GM23338 (cell line): Measurements from ENCODE around the gene GPR87. TPM values are rescaled to one million over a fixed set of nuclear protein-coding genes. Genes with fewer than 3 reads are reported as not detected.

Source experiments
- ATAC-seq: fragments of 200-7000 bp; cut with Tn5 transposase; 3 replicates; pipeline ENCODE4 v1.9.1; 2020
- DNase-seq: peaks from one replicate; pipeline ENCODE4 v3.0.0-alpha.2; 2015; ENCODE audit warnings: low spot score
- H2AFZ ChIP-seq: fragments of 200-600 bp; sonication (generic); 2 replicates; pipeline ENCODE4 v1.8.0; 2016; ENCODE audit warnings: antibody characterized with exemption, mild to moderate bottlenecking, moderate library complexity
- H3F3A ChIP-seq: fragments of 200-600 bp; sonication (generic); replicated peaks from 2 replicates; pipeline ENCODE4 v1.8.0; 2017; ENCODE audit warnings: antibody characterized with exemption, mixed run types, low read depth
- H3K27ac ChIP-seq: fragments of 200-600 bp; sonication (generic); 2 replicates; pipeline ENCODE4 v1.6.1; 2016; ENCODE audit warnings: low read depth
- H3K27me3 ChIP-seq: fragments of 200-600 bp; sonication (generic); 2 replicates; pipeline ENCODE4 v1.8.0; 2016; ENCODE audit warnings: mild to moderate bottlenecking, mixed run types, moderate library complexity; ENCODE audit not compliant: insufficient read depth
- H3K36me3 ChIP-seq: fragments of 200-600 bp; sonication (generic); 2 replicates; pipeline ENCODE4 v1.8.0; 2016; ENCODE audit warnings: mild to moderate bottlenecking; ENCODE audit not compliant: insufficient read depth
- H3K4me1 ChIP-seq: fragments of 200-600 bp; sonication (generic); 2 replicates; pipeline ENCODE4 v1.8.0; 2016; ENCODE audit warnings: mild to moderate bottlenecking, moderate library complexity; ENCODE audit not compliant: insufficient read depth
- H3K4me2 ChIP-seq: fragments of 200-600 bp; sonication (generic); 2 replicates; pipeline ENCODE4 v1.7.1; 2017; ENCODE audit warnings: mixed run types
- H3K4me3 ChIP-seq: fragments of 200-600 bp; sonication (generic); 2 replicates; pipeline ENCODE4 v1.6.1; 2016; ENCODE audit warnings: mixed run types
- H3K79me2 ChIP-seq: fragments of 200-600 bp; sonication (generic); replicated peaks from 2 replicates; pipeline ENCODE4 v1.8.0; 2017; ENCODE audit warnings: mild to moderate bottlenecking; ENCODE audit not compliant: insufficient read depth
- H3K9me2 ChIP-seq: fragments of 200-600 bp; sonication (generic); 2 replicates; pipeline ENCODE4 v1.8.0; 2017; ENCODE audit not compliant: insufficient read depth
- H4K20me1 ChIP-seq: fragments of 200-600 bp; sonication (generic); replicated peaks from 2 replicates; pipeline ENCODE4 v1.8.0; 2017; ENCODE audit warnings: mild to moderate bottlenecking; ENCODE audit not compliant: insufficient read depth
- H3K27ac Mint-ChIP-seq: 2 replicates; pipeline ENCODE4 v1.8.0; 2020; ENCODE audit warnings: inconsistent platforms, mild to moderate bottlenecking, moderate library complexity, mixed read lengths
- H3K27me3 Mint-ChIP-seq: 3 replicates; pipeline ENCODE4 v1.8.0; 2022; ENCODE audit warnings: low read depth, mild to moderate bottlenecking, moderate library complexity, mixed read lengths, inconsistent platforms; ENCODE audit not compliant: insufficient read depth, poor library complexity
- H3K36me3 Mint-ChIP-seq: 3 replicates; pipeline ENCODE4 v1.8.0; 2021; ENCODE audit warnings: low read depth, mild to moderate bottlenecking, inconsistent platforms, moderate library complexity, mixed read lengths
- H3K4me1 Mint-ChIP-seq: 3 replicates; pipeline ENCODE4 v1.8.0; 2020; ENCODE audit warnings: mild to moderate bottlenecking, inconsistent platforms, mixed read lengths
- H3K4me3 Mint-ChIP-seq: 3 replicates; pipeline ENCODE4 v1.8.0; 2021; ENCODE audit warnings: moderate library complexity, mild to moderate bottlenecking, inconsistent platforms, mixed read lengths
- H3K9me3 Mint-ChIP-seq: 3 replicates; pipeline ENCODE4 v1.8.0; 2020; ENCODE audit warnings: moderate library complexity, mild to moderate bottlenecking, inconsistent platforms, mixed read lengths
- CREB1 ChIP-seq: fragments of 250-450 bp; sonication (Bioruptor Pico); IDR thresholded peaks from 2 replicates; pipeline ENCODE4 v1.5.0; 2020; ENCODE audit warnings: low read depth, mild to moderate bottlenecking, moderate library complexity
- EZH2phosphoT487 ChIP-seq: fragments of 200-600 bp; sonication (generic); IDR thresholded peaks from one replicate; pipeline ENCODE4 v1.8.1; 2018; ENCODE audit warnings: antibody characterized with exemption; ENCODE audit not compliant: unreplicated experiment
- JUNB ChIP-seq: IDR thresholded peaks from one replicate; pipeline ENCODE4 v1.6.1; 2016; ENCODE audit warnings: antibody characterized with exemption; ENCODE audit not compliant: unreplicated experiment
- NANOG ChIP-seq: IDR thresholded peaks from 2 replicates; pipeline ENCODE4 v1.6.1; 2016; ENCODE audit warnings: antibody characterized with exemption, borderline replicate concordance
- POLR2AphosphoS5 ChIP-seq: IDR thresholded peaks from 2 replicates; pipeline ENCODE4 v1.6.1; 2016; ENCODE audit warnings: antibody characterized with exemption, low read depth
- STAT1 ChIP-seq: IDR thresholded peaks from one replicate; pipeline ENCODE4 v1.6.1; 2016; ENCODE audit warnings: antibody characterized with exemption; ENCODE audit not compliant: unreplicated experiment
- ZNF114 ChIP-seq: fragments of 250-450 bp; sonication (Bioruptor Pico); IDR thresholded peaks from 2 replicates; pipeline ENCODE4 v1.5.0; 2020; ENCODE audit warnings: mild to moderate bottlenecking, moderate library complexity
- ZNF331 ChIP-seq: fragments of 250-450 bp; sonication (Bioruptor Pico); IDR thresholded peaks from 2 replicates; pipeline ENCODE4 v1.5.0; 2020; ENCODE audit warnings: low read depth, mild to moderate bottlenecking, moderate library complexity
- polyA plus RNA-seq: library from polyadenylated mRNA; unstranded; fragments of >200 nt; fragmentation: Nextera tagmentation; extraction: Ambion mirVana; gene quantifications from 2 replicates; pipeline ENCODE4 v1.2.1, GENCODE V29; 2016
- total RNA-seq: library from RNA; depleted of rRNA; stranded (reverse); fragments of >200 nt; shearing (Covaris generic); gene quantifications from 2 replicates; pipeline ENCODE4 v1.2.3, GENCODE V29; 2014
- TF ChIP-seq, protein P1 (sequence below): IDR thresholded peaks from one replicate; pipeline ENCODE4 v1.6.1; 2018; ENCODE audit warnings: antibody characterized with exemption; ENCODE audit not compliant: unreplicated experiment
- TF ChIP-seq, protein P2 (sequence below): IDR thresholded peaks from 2 replicates; pipeline ENCODE4 v1.6.1; 2016; ENCODE audit warnings: antibody characterized with exemption
- TF ChIP-seq, protein P3 (sequence below), 2 experiments: fragments of 200-600 bp in 1 of 2; sonication (generic) in 1 of 2; conservative IDR thresholded peaks; 2 replicates each; pipeline versions ENCODE4 v1.5.1 to v1.6.1; 2016 to 2017; ENCODE audit warnings: antibody characterized with exemption in 2 of 2, low read depth in 2 of 2, mild to moderate bottlenecking in 2 of 2, moderate library complexity in 1 of 2

GPR87 gene
- total and polyA plus RNA-seq, 2 experiments from 2014 or later = 0.21 TPM; not detected in 1

DNA sequence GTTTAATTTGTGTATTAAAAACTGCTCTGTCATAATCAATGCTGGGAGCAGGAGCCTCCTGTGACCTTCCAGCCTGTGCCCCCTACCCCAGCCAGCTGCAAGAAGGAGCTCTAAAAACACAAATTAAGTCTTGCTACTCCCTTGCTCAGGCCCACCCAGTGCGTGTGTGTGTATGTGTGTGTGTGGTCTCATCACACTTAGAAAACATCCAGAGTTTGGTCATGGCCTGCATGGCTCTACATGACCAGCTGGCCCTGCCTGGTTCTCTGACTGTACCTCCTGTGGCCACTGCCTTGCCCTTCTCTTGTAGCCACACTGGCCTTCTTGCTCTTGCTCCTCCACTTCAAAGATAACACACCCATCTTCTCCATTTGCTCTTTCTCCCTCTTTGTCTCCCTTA lies 52.0 kb downstream of the GPR87 start (continued):
- TF ChIP-seq, protein P1, sequence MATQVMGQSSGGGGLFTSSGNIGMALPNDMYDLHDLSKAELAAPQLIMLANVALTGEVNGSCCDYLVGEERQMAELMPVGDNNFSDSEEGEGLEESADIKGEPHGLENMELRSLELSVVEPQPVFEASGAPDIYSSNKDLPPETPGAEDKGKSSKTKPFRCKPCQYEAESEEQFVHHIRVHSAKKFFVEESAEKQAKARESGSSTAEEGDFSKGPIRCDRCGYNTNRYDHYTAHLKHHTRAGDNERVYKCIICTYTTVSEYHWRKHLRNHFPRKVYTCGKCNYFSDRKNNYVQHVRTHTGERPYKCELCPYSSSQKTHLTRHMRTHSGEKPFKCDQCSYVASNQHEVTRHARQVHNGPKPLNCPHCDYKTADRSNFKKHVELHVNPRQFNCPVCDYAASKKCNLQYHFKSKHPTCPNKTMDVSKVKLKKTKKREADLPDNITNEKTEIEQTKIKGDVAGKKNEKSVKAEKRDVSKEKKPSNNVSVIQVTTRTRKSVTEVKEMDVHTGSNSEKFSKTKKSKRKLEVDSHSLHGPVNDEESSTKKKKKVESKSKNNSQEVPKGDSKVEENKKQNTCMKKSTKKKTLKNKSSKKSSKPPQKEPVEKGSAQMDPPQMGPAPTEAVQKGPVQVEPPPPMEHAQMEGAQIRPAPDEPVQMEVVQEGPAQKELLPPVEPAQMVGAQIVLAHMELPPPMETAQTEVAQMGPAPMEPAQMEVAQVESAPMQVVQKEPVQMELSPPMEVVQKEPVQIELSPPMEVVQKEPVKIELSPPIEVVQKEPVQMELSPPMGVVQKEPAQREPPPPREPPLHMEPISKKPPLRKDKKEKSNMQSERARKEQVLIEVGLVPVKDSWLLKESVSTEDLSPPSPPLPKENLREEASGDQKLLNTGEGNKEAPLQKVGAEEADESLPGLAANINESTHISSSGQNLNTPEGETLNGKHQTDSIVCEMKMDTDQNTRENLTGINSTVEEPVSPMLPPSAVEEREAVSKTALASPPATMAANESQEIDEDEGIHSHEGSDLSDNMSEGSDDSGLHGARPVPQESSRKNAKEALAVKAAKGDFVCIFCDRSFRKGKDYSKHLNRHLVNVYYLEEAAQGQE = no peak
- no peak for TF ChIP-seq POLR2AphosphoS5
- no peak for TF ChIP-seq ZNF331 (CRISPR knock-in tag)
- TF ChIP-seq CREB1 = no peak
- no peak for TF ChIP-seq NANOG
- no peak for TF ChIP-seq EZH2phosphoT487
- TF ChIP-seq, protein P2, sequence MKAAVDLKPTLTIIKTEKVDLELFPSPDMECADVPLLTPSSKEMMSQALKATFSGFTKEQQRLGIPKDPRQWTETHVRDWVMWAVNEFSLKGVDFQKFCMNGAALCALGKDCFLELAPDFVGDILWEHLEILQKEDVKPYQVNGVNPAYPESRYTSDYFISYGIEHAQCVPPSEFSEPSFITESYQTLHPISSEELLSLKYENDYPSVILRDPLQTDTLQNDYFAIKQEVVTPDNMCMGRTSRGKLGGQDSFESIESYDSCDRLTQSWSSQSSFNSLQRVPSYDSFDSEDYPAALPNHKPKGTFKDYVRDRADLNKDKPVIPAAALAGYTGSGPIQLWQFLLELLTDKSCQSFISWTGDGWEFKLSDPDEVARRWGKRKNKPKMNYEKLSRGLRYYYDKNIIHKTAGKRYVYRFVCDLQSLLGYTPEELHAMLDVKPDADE = no peak
- no peak for TF ChIP-seq ZNF114 (CRISPR knock-in tag)

DNA sequence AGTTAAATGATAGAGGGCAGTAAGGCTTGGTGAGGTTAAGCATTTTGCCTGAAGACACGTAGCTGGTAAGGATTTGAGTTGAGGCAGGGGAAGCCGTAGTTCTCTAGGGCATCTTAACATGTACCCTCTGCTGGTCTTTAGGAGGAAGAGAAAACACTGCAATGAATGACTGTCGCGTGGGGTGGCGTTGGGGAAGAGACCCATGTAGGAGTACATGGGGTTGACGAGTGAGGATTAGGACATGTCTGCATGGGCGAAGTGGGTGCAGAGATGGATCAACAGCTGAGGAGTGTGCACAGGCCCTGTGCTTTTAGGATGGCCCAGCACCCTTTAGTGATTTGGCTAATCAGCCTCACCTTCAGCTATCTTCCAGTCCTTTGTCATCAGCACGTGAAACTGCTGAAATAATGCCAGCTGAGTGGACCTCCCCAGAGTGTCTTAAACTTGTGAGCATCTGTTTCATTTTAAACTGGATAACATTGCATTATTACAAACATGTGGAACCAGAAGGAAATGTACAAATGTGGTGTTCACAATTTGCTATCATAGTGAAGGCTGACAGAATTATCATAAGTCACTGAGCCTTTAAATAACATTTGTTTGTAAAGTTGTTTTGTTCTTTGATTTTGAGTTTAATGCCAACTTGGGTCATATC lies 53.6 kb downstream of the GPR87 start:
- Mint-ChIP-seq H3K36me3 (0 out of 3 replicates have a peak, but pooled peaks cover 4% of the 10 kb centered on the region), H3K27ac (no peak overlapping the region), H3K4me3 (no peak overlapping the region), H3K9me3 (no peaks in the 10 kb centered on the region), H3K27me3 (no peaks in the 10 kb centered on the region), H3K4me1 (peaks cover 16% of the 10 kb centered on the region)
- H3K79me2 ChIP-seq = no peaks in the 10 kb centered on the region
- peaks cover 19% of the 10 kb centered on the region; the same call in 1 of the 2 replicates for H3K4me1 ChIP-seq
- H3K4me3 ChIP-seq = no peak overlapping the region
- H3K36me3 ChIP-seq = no peaks in the 10 kb centered on the region
- H3F3A ChIP-seq = no peaks in the 10 kb centered on the region
- no peak overlapping the region for H2AFZ ChIP-seq
- no peaks in the 10 kb centered on the region for H4K20me1 ChIP-seq
- no peaks in the 10 kb centered on the region for H3K27me3 ChIP-seq
- H3K27ac ChIP-seq = no peak overlapping the region
- ATAC-seq (no peak; the same call in 2 of the 3 replicates), DNase-seq (no peak)
- H3K4me2 ChIP-seq = no peak overlapping the region
- no peaks in the 10 kb centered on the region for H3K9me2 ChIP-seq
- TF ChIP-seq ZNF331 (CRISPR knock-in tag) = no peak
- TF ChIP-seq, protein P1 = no peak
- no peak for TF ChIP-seq JUNB
- no peak for TF ChIP-seq EZH2phosphoT487
- TF ChIP-seq, protein P3, sequence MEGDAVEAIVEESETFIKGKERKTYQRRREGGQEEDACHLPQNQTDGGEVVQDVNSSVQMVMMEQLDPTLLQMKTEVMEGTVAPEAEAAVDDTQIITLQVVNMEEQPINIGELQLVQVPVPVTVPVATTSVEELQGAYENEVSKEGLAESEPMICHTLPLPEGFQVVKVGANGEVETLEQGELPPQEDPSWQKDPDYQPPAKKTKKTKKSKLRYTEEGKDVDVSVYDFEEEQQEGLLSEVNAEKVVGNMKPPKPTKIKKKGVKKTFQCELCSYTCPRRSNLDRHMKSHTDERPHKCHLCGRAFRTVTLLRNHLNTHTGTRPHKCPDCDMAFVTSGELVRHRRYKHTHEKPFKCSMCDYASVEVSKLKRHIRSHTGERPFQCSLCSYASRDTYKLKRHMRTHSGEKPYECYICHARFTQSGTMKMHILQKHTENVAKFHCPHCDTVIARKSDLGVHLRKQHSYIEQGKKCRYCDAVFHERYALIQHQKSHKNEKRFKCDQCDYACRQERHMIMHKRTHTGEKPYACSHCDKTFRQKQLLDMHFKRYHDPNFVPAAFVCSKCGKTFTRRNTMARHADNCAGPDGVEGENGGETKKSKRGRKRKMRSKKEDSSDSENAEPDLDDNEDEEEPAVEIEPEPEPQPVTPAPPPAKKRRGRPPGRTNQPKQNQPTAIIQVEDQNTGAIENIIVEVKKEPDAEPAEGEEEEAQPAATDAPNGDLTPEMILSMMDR (conservative IDR thresholded peaks at IDR 0.05; ENCODE audit: low read depth in 2 of 2) = no peak
- TF ChIP-seq POLR2AphosphoS5 = no peak
- TF ChIP-seq ZNF114 (CRISPR knock-in tag) = no peak
- TF ChIP-seq, protein P2 = no peak
- TF ChIP-seq STAT1 = no peak
